ENCODE data around the gene NANOS3.

NANOS3 gene

DNA sequence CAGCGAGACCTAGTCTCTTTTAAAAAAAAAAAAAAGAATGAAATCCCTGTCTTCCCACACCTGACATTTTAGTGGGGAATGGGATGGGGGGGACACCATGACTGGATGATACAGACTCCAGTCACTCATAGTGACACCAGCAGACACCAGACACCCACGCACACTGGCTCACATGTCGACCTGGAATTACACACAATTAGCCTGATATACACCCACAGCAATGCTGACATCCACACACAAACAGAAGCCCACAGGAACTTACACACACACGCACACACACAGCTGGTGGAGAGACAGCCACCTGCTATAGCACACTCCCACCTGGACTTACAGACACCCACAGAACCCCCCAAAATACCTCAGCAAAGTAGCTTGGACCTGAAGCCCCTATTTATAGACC, 8.3 kb upstream of the NANOS3 start:
- Mint-ChIP-seq H3K9me3 (ENCODE audit: low read depth) (no peaks in the 10 kb centered on the region), H3K4me1 (ENCODE audit: low read depth) (peaks cover 28% of the 10 kb centered on the region), H3K4me3 (no peak overlapping the region), H3K27ac (no peak overlapping the region), H3K27me3 (peaks cover 15% of the 10 kb centered on the region), H3K36me3 (peaks cover 2% of the 10 kb centered on the region)

DNA sequence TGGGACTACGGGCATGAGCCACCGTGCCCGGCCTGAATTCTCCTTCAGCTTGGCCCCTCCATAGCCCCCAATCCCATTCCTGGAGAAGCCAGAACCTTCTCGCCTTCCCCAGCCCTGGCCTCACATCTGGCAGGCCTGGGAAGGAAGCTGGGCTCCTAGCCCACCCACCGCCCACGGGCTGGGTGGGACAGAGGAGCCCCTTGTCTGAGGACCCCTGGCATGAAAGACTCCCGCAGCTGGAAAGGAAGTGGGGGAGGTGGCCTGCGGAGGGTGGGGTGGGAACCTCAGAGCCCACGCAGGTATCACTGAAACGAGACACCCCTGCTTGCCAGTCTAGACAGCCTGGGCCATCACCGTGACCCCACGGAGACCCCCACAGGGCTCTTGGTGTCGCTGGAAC, 7.7 kb upstream of the NANOS3 start:
- Mint-ChIP-seq H3K4me1 (ENCODE audit: low read depth) (peaks cover 25% of the 10 kb centered on the region), H3K4me3 (no peak overlapping the region), H3K9me3 (ENCODE audit: low read depth) (no peaks in the 10 kb centered on the region), H3K27ac (no peak overlapping the region), H3K27me3 (peaks cover 12% of the 10 kb centered on the region), H3K36me3 (peaks cover 2% of the 10 kb centered on the region)

DNA sequence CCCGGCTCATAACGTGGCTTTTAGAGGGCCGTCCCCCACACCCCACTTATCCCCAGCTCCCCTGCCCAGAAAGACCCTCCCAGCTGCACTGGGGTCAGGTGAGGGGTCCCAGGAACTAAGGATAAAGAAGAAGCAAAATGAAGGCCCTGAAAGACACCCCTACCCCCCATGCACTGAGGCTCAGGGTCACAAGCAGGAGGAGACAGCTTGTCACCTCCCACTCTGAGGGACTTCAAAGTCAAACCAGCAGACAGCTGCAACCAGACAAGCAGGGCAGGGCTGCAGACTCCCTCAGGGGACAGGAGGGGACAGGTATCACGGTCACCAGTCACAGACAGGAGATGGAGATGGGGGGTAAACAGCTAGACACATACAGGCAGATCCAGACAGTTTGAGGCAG, 6.1 kb upstream of the NANOS3 start:
- Mint-ChIP-seq H3K27me3 (peaks cover 8% of the 10 kb centered on the region), H3K9me3 (ENCODE audit: low read depth) (no peaks in the 10 kb centered on the region), H3K4me3 (no peak overlapping the region), H3K27ac (no peak overlapping the region), H3K36me3 (no peaks in the 10 kb centered on the region), H3K4me1 (ENCODE audit: low read depth) (peaks cover 20% of the 10 kb centered on the region)

DNA sequence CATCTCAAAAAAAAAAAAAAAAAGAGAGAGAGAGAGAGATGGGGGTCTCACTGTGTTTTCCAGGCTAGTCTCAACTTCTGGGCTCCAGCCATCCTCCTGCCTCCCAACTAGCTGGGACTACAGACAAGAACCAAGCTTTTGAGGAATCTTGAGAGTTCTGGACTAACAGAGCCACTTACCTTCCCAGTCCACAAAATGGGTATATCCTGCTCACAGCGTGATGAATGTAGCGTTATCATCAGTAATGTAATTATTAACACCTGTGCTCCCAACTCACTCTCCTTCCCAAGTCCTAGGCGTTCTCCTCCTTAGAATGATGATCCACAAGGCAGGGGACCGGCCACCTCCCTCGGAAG, 4.6 kb upstream of the NANOS3 start:
- peaks cover 3% of the 10 kb centered on the region for H3K27me3 Mint-ChIP-seq
- peak overlapping the region; percentile 78 for H3K4me3 Mint-ChIP-seq
- H3K27ac Mint-ChIP-seq, result no peak overlapping the region

DNA sequence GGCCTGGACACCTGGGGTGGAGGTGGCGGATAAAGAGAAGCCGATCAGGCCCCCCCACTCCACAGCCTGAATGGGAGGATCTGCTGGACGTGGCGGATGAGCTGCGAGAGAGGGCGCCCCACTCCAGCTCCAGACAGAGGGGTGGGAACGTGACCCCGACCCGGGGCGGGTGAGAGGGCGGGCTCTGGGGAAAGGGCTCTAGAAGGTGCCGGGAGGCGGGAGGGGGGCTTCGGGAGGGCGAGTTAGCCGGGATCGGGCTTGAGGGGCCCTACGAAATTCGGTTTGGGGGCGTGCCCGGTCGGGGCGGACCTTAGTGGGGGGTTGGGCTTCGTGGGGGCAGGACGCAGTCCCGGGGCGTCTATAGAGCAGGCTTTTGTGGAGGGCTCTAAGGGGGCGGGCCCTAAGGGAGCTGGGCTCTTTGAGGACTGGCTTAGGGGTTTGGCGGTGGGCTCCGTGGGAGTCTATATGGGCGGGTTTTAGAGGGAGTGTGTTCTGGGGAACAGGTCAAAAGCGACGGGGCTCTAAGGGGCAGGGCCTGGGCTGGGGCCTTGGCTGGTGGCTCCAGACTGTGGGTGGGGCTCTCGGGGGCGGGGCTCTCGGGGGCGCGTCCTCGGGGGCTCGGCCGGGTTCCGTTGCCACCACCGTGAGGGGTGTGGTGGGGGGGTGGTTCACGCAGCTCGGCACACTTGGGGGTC, 4.1 kb upstream of the NANOS3 start:
- Mint-ChIP-seq H3K27me3 (no peaks in the 10 kb centered on the region), H3K36me3 (no peaks in the 10 kb centered on the region)

More for the DNA sequence above, 4.6 kb upstream of the NANOS3 start:
- Mint-ChIP-seq H3K4me1 (ENCODE audit: low read depth) (peaks cover 14% of the 10 kb centered on the region), H3K9me3 (ENCODE audit: low read depth) (no peaks in the 10 kb centered on the region), H3K36me3 (no peaks in the 10 kb centered on the region)

DNA sequence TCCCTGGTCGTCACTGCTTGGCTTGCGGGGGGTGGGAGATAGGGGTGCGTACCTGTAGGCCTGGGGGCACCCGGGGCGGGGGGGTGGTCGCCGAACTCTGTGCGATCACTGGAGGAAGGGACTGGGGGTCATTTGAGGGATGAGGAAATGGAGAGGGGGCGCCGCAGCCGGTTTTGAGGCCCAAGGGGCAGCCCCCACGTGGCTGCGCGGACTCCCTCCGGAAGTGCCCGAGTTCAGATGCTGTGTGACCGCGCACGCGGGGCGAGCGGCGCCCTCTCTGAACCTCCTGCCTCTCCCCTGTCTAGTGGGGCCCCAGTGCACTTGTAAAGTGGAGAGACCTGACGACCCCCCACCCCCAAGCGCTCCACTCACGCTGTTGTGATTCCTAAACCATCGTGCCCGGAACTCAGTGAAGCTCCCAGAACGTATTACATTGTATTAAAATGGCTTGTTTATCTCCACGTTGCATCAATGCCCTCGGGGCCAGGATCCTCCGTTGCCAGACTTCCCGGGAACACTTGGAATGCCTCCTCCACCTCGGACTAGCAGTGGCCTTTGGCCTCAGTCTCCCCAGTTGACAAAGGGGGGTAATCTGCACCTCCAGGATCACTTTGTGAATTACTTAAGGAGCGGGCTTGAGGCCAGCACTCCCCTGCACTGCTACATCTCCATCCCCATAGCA, 3.0 kb upstream of the NANOS3 start:
- H3K9me3 Mint-ChIP-seq (ENCODE audit: low read depth), result no peaks in the 10 kb centered on the region
- H3K36me3 Mint-ChIP-seq, result no peaks in the 10 kb centered on the region

More for the DNA sequence above, 4.1 kb upstream of the NANOS3 start:
- H3K4me3 Mint-ChIP-seq, result peak overlapping the region; percentile 78
- no peak overlapping the region for H3K27ac Mint-ChIP-seq
- no peaks in the 10 kb centered on the region for H3K9me3 Mint-ChIP-seq (ENCODE audit: low read depth)
- peaks cover 14% of the 10 kb centered on the region for H3K4me1 Mint-ChIP-seq (ENCODE audit: low read depth)

DNA sequence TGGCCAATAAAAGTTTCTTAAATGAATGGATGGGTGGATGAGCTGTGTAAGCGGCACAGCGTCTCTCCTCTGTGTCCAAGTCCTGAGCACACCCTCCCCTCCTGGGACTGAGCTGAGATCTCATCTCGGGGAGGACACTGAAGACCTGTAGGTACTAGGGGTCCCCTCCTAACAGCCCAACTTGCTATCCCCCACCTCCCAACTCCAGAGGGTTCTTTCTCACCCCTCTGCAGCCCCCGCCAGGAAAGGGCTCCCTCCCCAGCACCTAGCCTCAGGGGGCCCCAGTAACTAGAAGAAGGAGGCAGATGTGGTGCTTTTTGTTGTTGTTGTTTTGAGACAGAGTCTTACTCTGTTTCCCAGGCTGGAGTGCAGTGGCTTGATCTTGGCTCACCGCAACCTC, 1.1 kb upstream of the NANOS3 start:
- peaks cover 17% of the 10 kb centered on the region for H3K4me1 Mint-ChIP-seq (ENCODE audit: low read depth)
- H3K27ac Mint-ChIP-seq, result no peak overlapping the region
- no peaks in the 10 kb centered on the region for H3K9me3 Mint-ChIP-seq (ENCODE audit: low read depth)
- H3K4me3 Mint-ChIP-seq, result no peak overlapping the region
- H3K27me3 Mint-ChIP-seq, result no peaks in the 10 kb centered on the region
- no peaks in the 10 kb centered on the region for H3K36me3 Mint-ChIP-seq

More for the DNA sequence above, 3.0 kb upstream of the NANOS3 start:
- H3K4me3 Mint-ChIP-seq, result no peak overlapping the region
- H3K27me3 Mint-ChIP-seq, result no peaks in the 10 kb centered on the region
- no peak overlapping the region for H3K27ac Mint-ChIP-seq
- H3K4me1 Mint-ChIP-seq (ENCODE audit: low read depth), result peaks cover 10% of the 10 kb centered on the region

DNA sequence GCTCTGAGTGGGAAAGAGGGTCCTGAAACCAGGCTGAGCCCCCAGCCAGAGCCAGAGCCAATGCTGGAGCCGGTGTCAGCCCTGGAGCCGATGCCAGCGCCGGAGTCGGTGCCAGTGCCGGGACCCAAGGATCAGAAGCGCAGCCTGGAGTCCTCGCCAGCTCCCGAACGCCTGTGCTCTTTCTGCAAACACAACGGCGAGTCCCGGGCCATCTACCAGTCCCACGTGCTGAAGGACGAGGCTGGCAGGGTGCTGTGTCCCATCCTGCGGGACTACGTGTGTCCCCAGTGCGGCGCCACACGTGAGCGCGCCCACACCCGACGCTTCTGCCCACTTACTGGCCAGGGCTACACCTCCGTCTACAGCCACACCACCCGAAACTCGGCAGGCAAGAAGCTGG, 369 bp downstream of the NANOS3 start:
- H3K27ac Mint-ChIP-seq, result no peak overlapping the region
- peaks cover 31% of the 10 kb centered on the region for H3K4me1 Mint-ChIP-seq (ENCODE audit: low read depth)
- H3K27me3 Mint-ChIP-seq, result no peaks in the 10 kb centered on the region
- no peaks in the 10 kb centered on the region for H3K36me3 Mint-ChIP-seq
- no peaks in the 10 kb centered on the region for H3K9me3 Mint-ChIP-seq (ENCODE audit: low read depth)
- no peak overlapping the region for H3K4me3 Mint-ChIP-seq

DNA sequence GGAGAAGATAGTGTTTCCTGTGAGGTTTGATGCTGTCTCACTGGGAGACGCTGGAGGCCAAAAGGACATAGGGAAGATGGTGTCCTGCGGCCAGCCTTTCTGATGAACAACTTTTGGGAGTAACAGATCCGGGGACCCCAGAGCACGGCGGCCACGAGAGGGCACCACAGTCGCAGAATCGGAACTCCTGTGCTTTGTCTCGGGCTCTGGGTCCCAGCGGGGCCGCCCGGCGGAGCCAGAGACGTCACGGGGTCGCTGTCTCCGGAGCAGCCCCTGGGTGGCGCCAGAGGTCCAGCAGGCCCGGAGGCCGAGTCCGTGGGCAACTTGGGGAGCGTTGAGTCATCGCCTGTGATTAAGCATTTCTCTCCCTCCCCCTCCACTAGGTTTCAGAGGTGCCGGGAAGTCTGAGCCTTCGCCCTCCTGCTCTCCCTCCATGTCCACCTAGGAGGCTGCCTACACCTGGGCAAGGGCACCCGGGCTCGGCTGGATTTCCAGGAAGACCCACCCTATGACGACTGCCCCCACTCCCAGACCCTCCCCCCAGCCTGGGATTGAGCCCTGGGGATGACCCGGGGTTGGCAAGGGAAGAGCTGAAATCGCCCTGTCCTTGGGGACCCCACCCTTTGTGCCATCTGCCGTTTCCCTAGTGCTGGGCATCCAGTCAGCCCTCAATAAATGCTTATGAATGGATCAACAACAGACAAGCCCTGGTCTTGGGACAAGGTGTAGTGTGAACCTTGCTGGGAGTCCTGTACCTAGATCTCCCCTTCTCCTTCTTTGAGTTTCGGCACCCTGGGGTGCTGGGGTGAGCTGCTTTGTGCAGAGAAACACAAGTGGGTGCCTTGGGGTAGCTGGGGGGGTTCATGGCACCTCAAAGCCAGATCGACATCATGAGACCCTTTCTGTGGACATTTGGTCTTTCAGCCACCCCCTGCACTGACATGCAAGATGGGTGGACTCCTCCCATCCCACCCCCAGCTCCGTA, 3.4 kb downstream of the NANOS3 start:
- peaks cover 35% of the 10 kb centered on the region for H3K4me1 Mint-ChIP-seq (ENCODE audit: low read depth)
- H3K4me3 Mint-ChIP-seq, result peak overlapping the region; percentile 66
- no peaks in the 10 kb centered on the region for H3K36me3 Mint-ChIP-seq
- no peaks in the 10 kb centered on the region for H3K27me3 Mint-ChIP-seq
- H3K9me3 Mint-ChIP-seq (ENCODE audit: low read depth), result no peaks in the 10 kb centered on the region
- H3K27ac Mint-ChIP-seq, result peak overlapping the region; percentile 61

DNA sequence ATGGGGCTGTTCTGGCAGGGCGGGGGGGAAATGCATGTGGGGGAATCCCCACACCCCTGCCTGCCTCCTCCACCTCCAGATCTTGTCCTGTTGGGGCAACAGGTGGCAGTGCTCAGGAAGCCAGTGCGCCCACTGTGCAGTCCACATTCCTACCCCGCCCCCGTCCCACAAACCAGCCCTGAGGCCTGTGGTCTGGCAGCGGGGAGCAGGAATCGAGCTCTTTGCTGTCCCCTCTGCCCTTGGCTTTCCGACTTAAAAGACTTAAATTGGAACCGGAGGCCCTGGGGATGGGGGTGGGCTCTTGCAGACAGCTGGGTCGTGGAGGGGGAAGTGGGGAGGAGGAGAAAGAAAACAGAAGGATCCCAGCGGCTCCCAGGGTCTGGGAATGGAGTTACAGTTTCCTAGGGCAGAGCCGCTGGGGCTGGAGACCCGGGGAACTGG, 4.3 kb downstream of the NANOS3 start:
- Mint-ChIP-seq H3K27ac (peak overlapping the region; percentile 61), H3K4me1 (ENCODE audit: low read depth) (peaks cover 36% of the 10 kb centered on the region), H3K27me3 (no peaks in the 10 kb centered on the region), H3K9me3 (ENCODE audit: low read depth) (no peaks in the 10 kb centered on the region), H3K36me3 (no peaks in the 10 kb centered on the region), H3K4me3 (peak overlapping the region; percentile 66)

DNA sequence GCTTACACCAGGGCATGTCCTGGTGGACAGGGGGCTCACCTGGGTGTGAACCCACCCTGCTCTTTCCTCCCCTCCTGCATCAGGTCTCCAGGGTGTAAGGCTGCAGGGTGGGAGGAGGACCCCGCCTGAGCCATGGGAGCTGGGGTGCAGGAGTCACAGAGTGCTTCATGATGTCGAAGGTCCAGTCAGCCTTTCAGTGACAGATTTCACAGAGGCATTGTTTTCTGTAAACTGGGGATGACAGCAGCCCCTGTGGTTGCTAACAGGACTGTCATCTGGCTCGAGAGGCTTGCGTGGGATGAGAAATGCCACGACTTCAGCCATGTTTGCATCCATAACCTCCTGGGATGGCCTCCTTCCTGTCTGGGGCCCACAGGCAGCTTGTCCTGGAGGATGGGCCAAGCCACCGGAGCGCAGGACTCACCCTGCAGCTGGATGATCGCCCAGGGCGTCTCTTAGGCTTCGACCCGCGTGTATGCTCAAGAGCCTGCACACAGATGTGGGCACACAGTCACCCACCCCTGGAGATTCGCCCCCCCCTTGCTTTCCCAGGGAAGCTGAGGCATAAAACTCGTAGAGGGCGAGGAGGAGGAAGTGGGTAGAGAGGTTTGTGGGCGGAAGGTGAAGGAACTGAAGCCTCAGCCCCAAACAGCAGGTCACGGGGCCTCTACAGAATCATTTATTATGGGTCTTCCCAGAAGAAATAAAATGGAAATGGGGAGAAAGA, 4.9 kb downstream of the NANOS3 start:
- Mint-ChIP-seq H3K27ac (peak overlapping the region; percentile 58), H3K9me3 (ENCODE audit: low read depth) (no peaks in the 10 kb centered on the region), H3K4me1 (ENCODE audit: low read depth) (peaks cover 37% of the 10 kb centered on the region), H3K27me3 (no peaks in the 10 kb centered on the region), H3K4me3 (peak overlapping the region; percentile 66), H3K36me3 (no peaks in the 10 kb centered on the region)

DNA sequence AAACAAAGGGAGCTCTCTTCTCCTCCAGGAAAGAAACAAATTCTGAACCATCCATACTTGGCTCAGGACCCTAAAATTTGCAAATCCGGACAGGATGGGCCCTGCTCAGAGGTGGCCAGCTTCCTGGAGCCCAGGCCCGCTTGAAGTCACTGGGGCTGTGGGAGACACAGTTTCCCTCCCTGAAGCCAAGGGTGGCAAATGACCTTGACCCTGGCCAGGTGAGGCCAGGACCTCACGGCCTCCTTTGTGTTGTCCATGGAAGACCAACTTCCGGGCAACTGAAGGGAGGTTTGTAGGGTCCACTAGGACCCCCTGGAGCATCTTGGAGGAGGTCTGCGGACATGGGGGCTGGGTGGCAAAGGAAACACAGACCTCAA, 5.5 kb downstream of the NANOS3 start:
- Mint-ChIP-seq H3K36me3 (no peaks in the 10 kb centered on the region), H3K27ac (peak overlapping the region; percentile 58), H3K4me3 (peak overlapping the region; percentile 40), H3K4me1 (ENCODE audit: low read depth) (peaks cover 37% of the 10 kb centered on the region), H3K9me3 (ENCODE audit: low read depth) (no peaks in the 10 kb centered on the region), H3K27me3 (no peaks in the 10 kb centered on the region)

DNA sequence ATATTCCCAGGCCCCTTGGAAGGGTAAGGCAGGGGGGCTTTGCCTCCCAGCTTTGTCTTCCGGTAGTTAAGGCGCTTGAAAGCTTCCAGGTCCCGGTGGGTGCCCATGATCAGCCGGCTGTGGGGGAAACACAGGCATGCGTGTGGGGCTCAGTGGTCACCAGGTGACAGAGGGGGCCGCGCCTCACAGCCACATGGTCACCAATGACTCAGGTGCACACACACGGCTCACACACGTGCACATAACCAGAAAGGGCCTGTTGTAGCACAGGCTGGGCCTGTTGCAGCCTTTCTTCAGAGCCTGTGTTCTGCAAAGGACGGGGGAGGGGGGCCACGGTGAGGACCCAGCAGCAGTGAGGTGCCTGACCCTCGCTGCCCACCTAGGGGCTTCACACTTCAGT, 5.9 kb downstream of the NANOS3 start:
- H3K9me3 Mint-ChIP-seq (ENCODE audit: low read depth), result no peaks in the 10 kb centered on the region
- no peak overlapping the region for H3K4me3 Mint-ChIP-seq
- peaks cover 37% of the 10 kb centered on the region for H3K4me1 Mint-ChIP-seq (ENCODE audit: low read depth)
- H3K36me3 Mint-ChIP-seq, result no peaks in the 10 kb centered on the region
- H3K27ac Mint-ChIP-seq, result peak overlapping the region; percentile 58
- no peaks in the 10 kb centered on the region for H3K27me3 Mint-ChIP-seq

DNA sequence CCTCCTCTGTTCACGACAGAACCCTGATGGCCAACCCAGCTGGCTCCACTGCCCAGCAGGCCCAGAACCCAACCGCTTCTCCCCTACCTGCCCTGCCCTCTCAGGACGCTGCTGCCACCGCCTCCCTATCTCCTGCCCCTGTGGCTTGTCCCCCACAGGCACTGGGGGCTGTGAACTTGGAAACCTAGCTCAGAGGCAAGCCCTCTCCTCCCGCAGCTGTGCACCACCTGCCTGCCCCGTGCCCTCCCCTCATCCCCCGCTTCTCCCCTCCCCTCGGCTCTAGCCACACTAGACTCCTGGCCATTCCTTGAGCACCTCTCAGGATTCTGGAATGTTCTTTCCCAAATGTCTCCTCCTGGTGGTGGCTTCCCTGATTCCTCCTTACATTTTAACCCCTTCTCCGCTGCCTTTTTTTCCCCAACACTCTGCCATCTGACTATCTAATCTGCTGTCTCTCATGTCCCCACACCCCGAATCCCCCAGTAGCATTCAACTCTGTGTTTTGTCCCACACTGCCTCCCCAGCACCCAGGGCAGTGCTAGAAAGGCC, 6.7 kb downstream of the NANOS3 start:
- Mint-ChIP-seq H3K4me1 (ENCODE audit: low read depth) (peaks cover 37% of the 10 kb centered on the region), H3K9me3 (ENCODE audit: low read depth) (no peaks in the 10 kb centered on the region), H3K36me3 (no peaks in the 10 kb centered on the region), H3K27me3 (no peaks in the 10 kb centered on the region), H3K4me3 (no peak overlapping the region), H3K27ac (peak overlapping the region; percentile 3)
